Thymus (tissue), 14 donors: ENCODE measurements around the gene FGD1. TPM values are rescaled to one million over a fixed set of nuclear protein-coding genes. Genes with fewer than 3 reads are reported as not detected.
A peak's percentile ranks its signal among the peaks of the same experiment; 100 is the strongest.
"Not testable (repeated sequence)": the region's sequence is repeated elsewhere in the genome, so short reads cannot be mapped to it uniquely, and the experiment has no call there.

Experiments
- DNase-seq, 9 donors: peaks; one replicate each; pipeline ENCODE4 v3.0.0-alpha.2; 2013; ENCODE audit warnings: low spot score in 9 of 9, low read depth in 6 of 9, missing footprints in 1 of 9
- H3K27ac ChIP-seq, 2 donors: one replicate each; pipeline ENCODE4 v1.5.1; 2013; ENCODE audit warnings: control low read depth in 1 of 2, low read depth in 1 of 2, low read length in 1 of 2, mild to moderate bottlenecking in 1 of 2, moderate library complexity in 1 of 2
- H3K27me3 ChIP-seq, 2 donors: one replicate each; pipeline ENCODE4 v1.5.1; 2013; ENCODE audit warnings: low read length in 1 of 2; ENCODE audit not compliant: control insufficient read depth in 2 of 2, insufficient read depth in 1 of 2
- H3K36me3 ChIP-seq, 2 donors: one replicate each; pipeline ENCODE4 v1.5.1; 2013; ENCODE audit warnings: low read length in 1 of 2, mild to moderate bottlenecking in 1 of 2, moderate library complexity in 1 of 2; ENCODE audit not compliant: control insufficient read depth in 2 of 2, insufficient read depth in 2 of 2
- H3K4me1 ChIP-seq, 2 donors: one replicate each; pipeline ENCODE4 v1.5.1; 2013; ENCODE audit warnings: low read length in 2 of 2; ENCODE audit not compliant: control insufficient read depth in 2 of 2, insufficient read depth in 2 of 2
- H3K4me3 ChIP-seq, 2 donors: one replicate each; pipeline ENCODE4 v1.5.1; 2013; ENCODE audit warnings: low read length in 2 of 2, control low read depth in 1 of 2, mild to moderate bottlenecking in 1 of 2
- H3K9me3 ChIP-seq, 2 donors: one replicate each; pipeline ENCODE4 v1.5.1; 2013; ENCODE audit warnings: low read length in 1 of 2, mild to moderate bottlenecking in 1 of 2; ENCODE audit not compliant: control insufficient read depth in 2 of 2, insufficient read depth in 1 of 2
- WGBS: extraction: QIAGEN DNeasy Blood & Tissue Kit; methylation state at CpG from one replicate; pipeline ENCODE4 v1.1.7; 2013; 5-methylcytosine and 5-hydroxymethylcytosine counted together
- long read RNA-seq, 10 donors: transcript quantifications; one replicate each; lab custom pipeline, GENCODE V29; 2026
- polyA plus RNA-seq: library from polyadenylated mRNA; stranded (reverse); fragments of 200-250 nt; gene quantifications from one replicate; pipeline ENCODE4 v1.2.3, GENCODE V29; 2013
- total RNA-seq: library from RNA; stranded (reverse); fragments of 120-200 nt; gene quantifications from one replicate; pipeline ENCODE4 v1.2.4, GENCODE V29; 2013
- donor health status: healthy.

Gene FGD1
- total RNA-seq (0.57 TPM), polyA plus RNA-seq (0.98 TPM)
- long read RNA-seq, donor 1: 0 reads
- long read RNA-seq, donor 2: 0 reads
- long read RNA-seq, donor 3: 0 reads
- long read RNA-seq, donor 4: 0 reads
- long read RNA-seq, donor 5: 0 reads
- long read RNA-seq, donor 6: 0 reads
- long read RNA-seq, donor 7: 0 reads
- long read RNA-seq, donor 8: 0 reads
- long read RNA-seq, donor 9: 0 reads
- long read RNA-seq, donor 10, partial matches to known transcripts: 6 of 6 reads
- long read RNA-seq, donor 10, other reads (novel, unspliced or antisense): 0 of 6 reads

DNA sequence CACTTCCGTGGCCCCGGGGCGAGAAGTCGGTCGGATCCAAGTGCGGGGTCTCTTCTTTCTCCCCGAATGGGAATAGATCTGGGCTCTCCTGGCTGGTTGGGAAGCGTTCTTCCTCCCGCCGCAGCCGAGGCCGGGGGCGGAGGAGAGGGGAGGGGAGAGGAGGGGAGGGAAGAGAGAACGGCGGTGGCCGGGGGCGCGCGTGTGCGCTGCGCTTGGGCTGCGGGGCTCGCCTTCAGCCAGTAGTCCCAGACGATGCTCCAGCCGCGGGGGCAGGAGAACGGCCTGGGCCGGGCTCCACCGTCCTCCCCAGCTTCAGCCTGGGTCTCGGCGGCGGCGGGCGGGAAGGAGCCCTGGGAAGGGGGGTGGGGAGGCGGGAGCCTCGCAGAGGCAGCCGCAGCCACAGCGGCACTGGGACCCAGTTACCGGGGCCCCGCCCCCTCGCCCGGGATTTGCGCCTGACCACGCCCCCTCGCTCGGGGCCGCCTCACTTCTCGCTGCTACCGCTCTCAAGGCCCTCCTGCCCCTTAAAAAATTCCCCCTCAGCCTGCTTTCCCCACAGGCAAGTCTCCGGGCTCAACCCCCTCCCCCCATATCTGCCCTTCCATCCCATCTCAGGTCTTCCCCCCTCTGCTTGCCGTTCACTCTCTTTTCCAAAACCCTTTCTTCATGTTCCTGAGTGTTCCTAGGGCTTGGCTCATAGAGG is at the start of gene FGD1:
Gene FGD1, minus strand, starts transcription at position 421 of the 703 bp plus-strand sequence. CDS start 802 bp downstream, outside the sequence.
- 2% methylated on average over 47 of the region's 51 CpGs for WGBS
- Histone ChIP-seq H3K27ac (no peak within 1 kb of the TSS), H3K27me3 (peaks cover 2 to 37% of the 10 kb centered on the region in 2 donors), H3K9me3 (no peaks in the 10 kb centered on the region), H3K4me1 (no peaks in the 10 kb centered on the region), H3K4me3 (peak within 1 kb of the TSS; percentile 42 to 53), H3K36me3 (no peaks in the 10 kb centered on the region)
- DNase-seq: peak in 6 of 9 donors; percentile 11 to 55 (median 25)

DNA sequence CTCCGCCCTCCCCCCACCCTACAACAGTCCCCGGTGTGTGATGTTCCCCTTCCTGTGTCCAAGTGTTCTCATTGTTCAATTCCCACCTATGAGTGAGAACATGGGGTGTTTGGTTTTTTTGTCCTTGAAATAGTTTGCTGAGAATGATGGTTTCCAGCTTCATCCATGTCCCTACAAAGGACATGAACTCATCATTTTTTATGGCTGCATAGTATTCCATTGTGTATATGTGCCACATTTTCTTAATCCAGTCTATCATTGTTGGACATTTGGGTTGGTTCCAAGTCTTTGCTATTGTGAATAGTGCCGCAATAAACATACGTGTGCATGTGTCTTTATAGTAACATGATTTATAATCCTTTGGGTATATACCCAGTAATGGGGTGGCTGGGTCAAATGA is 46.2 kb upstream of the FGD1 start:
- WGBS: 98% methylated on average over 2 of the region's 4 CpGs

GRCh38 chrX:54540289-54540688 is 44.3 kb upstream of the FGD1 start:
- Histone ChIP-seq H3K36me3 (peaks cover 39 to 47% of the 10 kb centered on the region in 2 donors), H3K27me3 (no peaks in the 10 kb centered on the region), H3K27ac (no peak overlapping the region), H3K9me3 (no peaks in the 10 kb centered on the region), H3K4me1 (no peaks in the 10 kb centered on the region), H3K4me3 (no peak overlapping the region)
- no peak for DNase-seq
- 96% methylated on average over 4 of the region's 4 CpGs for WGBS

More for the DNA sequence above, 46.2 kb upstream of the FGD1 start:
- not testable (repeated sequence) for H3K4me1 ChIP-seq, H3K27ac ChIP-seq, H3K4me3 ChIP-seq, DNase-seq, H3K9me3 ChIP-seq, H3K27me3 ChIP-seq
- peaks cover 39 to 57% of the 10 kb centered on the region in 2 donors for H3K36me3 ChIP-seq

GRCh38 chrX:54534271-54534670 is 38.2 kb upstream of the FGD1 start:
- Histone ChIP-seq H3K4me3 (no peak overlapping the region), H3K27me3 (no peaks in the 10 kb centered on the region), H3K4me1 (peaks cover 0 to 17% of the 10 kb centered on the region in 2 donors), H3K27ac (no peak overlapping the region), H3K9me3 (peaks cover 0 to 5% of the 10 kb centered on the region in 2 donors), H3K36me3 (peaks cover 10 to 24% of the 10 kb centered on the region in 2 donors)
- 99% methylated on average over 4 of the region's 4 CpGs for WGBS
- DNase-seq: no peak

- Histone ChIP-seq H3K36me3 (peaks cover 0 to 9% of the 10 kb centered on the region in 2 donors), H3K9me3 (peaks cover 0 to 8% of the 10 kb centered on the region in 2 donors), H3K4me1 (peaks cover 0 to 19% of the 10 kb centered on the region in 2 donors), H3K27me3 (no peaks in the 10 kb centered on the region), H3K27ac (peak overlapping the region; percentile 55 to 90), H3K4me3 (peak overlapping the region; percentile 53 to 82)
- 0% methylated on average over 22 of the region's 22 CpGs for WGBS
- DNase-seq: peak in 1 of 9 donors; percentile 17
Observed at GRCh38 chrX:54530357-54530900, 34.4 kb upstream of the FGD1 start.

GRCh38 chrX:54529552-54530356 is 33.7 kb upstream of the FGD1 start, which contains the start of gene GNL3L:
GNL3L (plus strand) TSS chrX:54530219; CDS start chrX:54532567, 2,348 bp downstream.
- Histone ChIP-seq H3K27me3 (no peaks in the 10 kb centered on the region), H3K36me3 (peaks cover 0 to 9% of the 10 kb centered on the region in 2 donors), H3K9me3 (peaks cover 0 to 8% of the 10 kb centered on the region in 2 donors), H3K27ac (peak within 1 kb of the TSS; percentile 90 to 92), H3K4me1 (peaks cover 0 to 19% of the 10 kb centered on the region in 2 donors), H3K4me3 (peak within 1 kb of the TSS; percentile 53 to 82)
- 6% methylated on average over 43 of the region's 51 CpGs for WGBS
- DNase-seq: peak; percentile 45 to 88 (median 76)

DNA sequence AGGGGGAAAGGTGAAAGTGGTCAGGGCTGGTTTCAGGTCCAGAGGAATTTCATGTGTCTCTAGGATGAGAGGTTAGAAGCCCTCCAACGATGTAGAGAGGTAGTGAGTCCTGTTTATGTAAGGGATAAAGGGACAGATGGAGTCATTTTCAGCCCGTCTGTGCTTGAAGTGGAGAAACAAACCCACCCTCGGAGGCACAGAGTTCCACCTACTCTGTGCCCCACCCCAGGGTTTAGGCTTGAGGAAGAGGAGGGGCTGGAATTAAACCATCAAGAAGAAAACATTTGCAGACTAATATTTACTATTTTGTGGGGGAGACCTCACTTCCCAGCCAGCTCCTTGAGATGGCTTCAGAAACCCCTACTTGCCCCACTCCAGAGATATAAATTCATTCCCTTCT is 33.1 kb upstream of the FGD1 start:
- Histone ChIP-seq H3K4me1 (peaks cover 0 to 19% of the 10 kb centered on the region in 2 donors), H3K36me3 (peaks cover 0 to 7% of the 10 kb centered on the region in 2 donors), H3K9me3 (peaks cover 0 to 8% of the 10 kb centered on the region in 2 donors), H3K27me3 (no peaks in the 10 kb centered on the region), H3K4me3 (peak overlapping the region; percentile 46 to 53), H3K27ac (peak overlapping the region in 1 of 2 donors; percentile 89)
- no peak for DNase-seq
- 89% methylated on average over 3 of the region's 3 CpGs for WGBS

- H3K27me3 ChIP-seq: no peaks in the 10 kb centered on the region
- 94% methylated on average over 4 of the region's 4 CpGs for WGBS
- no peaks in the 10 kb centered on the region for H3K4me1 ChIP-seq
- no peaks in the 10 kb centered on the region for H3K36me3 ChIP-seq
- no peaks in the 10 kb centered on the region for H3K9me3 ChIP-seq
- no peak for DNase-seq
- no peak overlapping the region for H3K27ac ChIP-seq
- H3K4me3 ChIP-seq: no peak overlapping the region
Observed at GRCh38 chrX:54509400-54509799, 13.4 kb upstream of the FGD1 start.
